CD14-positive monocyte (primary cell): ENCODE results near the gene FBXO34. TPM values are rescaled to one million over a fixed set of nuclear protein-coding genes. Genes with fewer than 3 reads are reported as not detected.

Experiments used
- DNase-seq, 3 donors: peaks; one replicate each; pipeline ENCODE4 v3.0.0-alpha.2; 2011 to 2022
- H2AFZ ChIP-seq: 2 replicates; pipeline ENCODE4 v1.6.0; 2012; ENCODE audit warnings: mild to moderate bottlenecking, low read depth, low read length, inconsistent platforms; ENCODE audit not compliant: insufficient read depth, poor library complexity, severe bottlenecking
- H3K27ac ChIP-seq, 2 donors: 1 replicate in 1 of 2; 2 replicates in 1 of 2; pipeline ENCODE4 v1.5.1; 2012 to 2013; ENCODE audit warnings: low read length in 2 of 2, control low read depth in 1 of 2, inconsistent platforms in 1 of 2, low read depth in 1 of 2, mild to moderate bottlenecking in 1 of 2
- H3K27me3 ChIP-seq, 2 donors: one replicate each; pipeline versions ENCODE4 v1.6.0 to v1.6.1; 2011 to 2013; ENCODE audit warnings: low read length in 2 of 2; ENCODE audit not compliant: control insufficient read depth in 2 of 2, insufficient read depth in 2 of 2
- H3K36me3 ChIP-seq, 2 donors: replicated peaks in 1 of 2; 1 replicate in 1 of 2; 2 replicates in 1 of 2; pipeline versions ENCODE4 v1.5.1 to v1.6.1; 2012 to 2013; ENCODE audit warnings: low read length in 2 of 2, control low read depth in 1 of 2, inconsistent platforms in 1 of 2, mild to moderate bottlenecking in 1 of 2; ENCODE audit not compliant: insufficient read depth in 2 of 2, control insufficient read depth in 1 of 2
- H3K4me1 ChIP-seq, 2 donors: 1 replicate in 1 of 2; 2 replicates in 1 of 2; pipeline versions ENCODE4 v1.5.1 to v1.6.1; 2012 to 2013; ENCODE audit warnings: low read length in 2 of 2, control low read depth in 1 of 2, inconsistent platforms in 1 of 2, mild to moderate bottlenecking in 1 of 2, moderate library complexity in 1 of 2; ENCODE audit not compliant: insufficient read depth in 2 of 2, control insufficient read depth in 1 of 2
- H3K4me2 ChIP-seq: replicated peaks from 2 replicates; pipeline ENCODE3; 2012; ENCODE audit warnings: low read length, moderate library complexity, mild to moderate bottlenecking; ENCODE audit not compliant: poor library complexity, severe bottlenecking; ENCODE audit errors: extremely low read depth
- H3K4me3 ChIP-seq, 3 experiments: fragments of 200-600 bp in 1 of 3; sonication (generic) in 1 of 3; replicated peaks in 1 of 3; 1 replicate in 2 of 3; 2 replicates in 1 of 3; pipeline ENCODE4 v1.5.1; 2011 to 2013; ENCODE audit warnings: low read length in 3 of 3, mild to moderate bottlenecking in 3 of 3, control low read depth in 2 of 3, low read depth in 2 of 3, inconsistent platforms in 1 of 3, moderate library complexity in 1 of 3
- H3K79me2 ChIP-seq: 2 replicates; pipeline ENCODE4 v1.6.0; 2012; ENCODE audit warnings: mild to moderate bottlenecking, control low read depth, inconsistent platforms, low read length, moderate library complexity; ENCODE audit not compliant: insufficient read depth
- H3K9ac ChIP-seq: 2 replicates; pipeline ENCODE4 v1.6.0; 2017; ENCODE audit warnings: low read length, mild to moderate bottlenecking; ENCODE audit not compliant: insufficient read depth, poor library complexity, severe bottlenecking
- H3K9me3 ChIP-seq, 2 donors: replicated peaks in 1 of 2; 1 replicate in 1 of 2; 2 replicates in 1 of 2; pipeline versions ENCODE4 v1.5.1 to v1.6.1; 2012 to 2013; ENCODE audit warnings: low read length in 2 of 2, control low read depth in 1 of 2; ENCODE audit not compliant: control insufficient read depth in 1 of 2, insufficient read depth in 1 of 2
- H4K20me1 ChIP-seq: 2 replicates; pipeline ENCODE4 v1.6.0; 2012; ENCODE audit warnings: mild to moderate bottlenecking, low read length, control low read depth, moderate library complexity; ENCODE audit not compliant: insufficient read depth
- H3K27ac Mint-ChIP-seq, 7 donors: one replicate each; pipeline ENCODE4 v1.8.0; 2020; ENCODE audit warnings: mild to moderate bottlenecking in 7 of 7, mixed read lengths in 7 of 7, moderate library complexity in 6 of 7, inconsistent platforms in 2 of 7
- H3K27me3 Mint-ChIP-seq, 3 donors: one replicate each; pipeline ENCODE4 v1.8.0; 2021 to 2022; ENCODE audit warnings: low read depth in 3 of 3, mild to moderate bottlenecking in 3 of 3, mixed read lengths in 3 of 3, moderate library complexity in 3 of 3, inconsistent platforms in 1 of 3
- H3K36me3 Mint-ChIP-seq, 2 donors: one replicate each; pipeline ENCODE4 v1.8.0; 2020; ENCODE audit warnings: mixed read lengths in 2 of 2, inconsistent platforms in 1 of 2, mild to moderate bottlenecking in 1 of 2
- H3K4me1 Mint-ChIP-seq: one replicate; pipeline ENCODE4 v1.8.0; 2020; ENCODE audit warnings: mild to moderate bottlenecking, mixed read lengths
- H3K4me3 Mint-ChIP-seq, 2 donors: one replicate each; pipeline ENCODE4 v1.8.0; 2020; ENCODE audit warnings: mild to moderate bottlenecking in 2 of 2, mixed read lengths in 2 of 2, moderate library complexity in 1 of 2
- H3K9me3 Mint-ChIP-seq, 7 donors: one replicate each; pipeline ENCODE4 v1.8.0; 2020 to 2022; ENCODE audit warnings: mixed read lengths in 7 of 7, mild to moderate bottlenecking in 6 of 7, moderate library complexity in 6 of 7, inconsistent platforms in 2 of 7
- CTCF ChIP-seq: fragments of 200-600 bp; IDR thresholded peaks from one replicate; pipeline ENCODE4 v1.8.0; 2022; ENCODE audit warnings: antibody characterized with exemption, mild to moderate bottlenecking
- WGBS: methylation state at CpG from one replicate; pipeline ENCODE4 v1.1.5; 2013; ENCODE audit warnings: missing lambda C conversion rate; ENCODE audit not compliant: insufficient coverage; 5-methylcytosine and 5-hydroxymethylcytosine counted together
- intact Hi-C, 2 donors: fragments of 100-400 bp; cut with micrococcal nuclease; formaldehyde crosslinking; loops; one replicate each; pipeline versions ENCODE4 v1.15.0 to v1.15.1; 2023
- polyA plus RNA-seq, 3 donors: library from polyadenylated mRNA; depleted of rRNA in 1 of 3; unstranded in 2 of 3; stranded (reverse) in 1 of 3; fragments of 300-500 nt in 2 of 3; fragments of >200 nt in 1 of 3; fragmentation: Illumina TruSeq in 2 of 3; gene quantifications; 1 replicate in 2 of 3; 2 replicates in 1 of 3; pipeline ENCODE4 v1.2.3, GENCODE V29; 2012 to 2021

The FBXO34 gene
- polyA plus RNA-seq, 3 donors, result 10.3 to 18.1 (median 17.3) TPM

- no peaks in the 10 kb centered on the region for H3K4me1 ChIP-seq
- peak overlapping the region in 1 of 7 donors; percentile 0 for H3K27ac Mint-ChIP-seq
- intact Hi-C loops, result loop anchor here in 1 of 2 donors (10.0 kb wide), 1 partner anchor 106 kb away; no protein-coding TSS in a partner anchor
Observed at GRCh38 chr14:55350461-55350860, 79.2 kb downstream of the FBXO34 start.

GRCh38 chr14:55351111-55351510 lies 79.9 kb downstream of the FBXO34 start:
- Histone ChIP-seq H3K9ac (no peak overlapping the region), H3K79me2 (peaks cover 34% of the 10 kb centered on the region), H3K27me3 (no peaks in the 10 kb centered on the region), H3K4me3 (no peak overlapping the region), H2AFZ (no peak overlapping the region), H3K27ac (no peak overlapping the region), H3K36me3 (peaks cover 26 to 54% of the 10 kb centered on the region in 2 donors), H3K4me1 (no peaks in the 10 kb centered on the region), H4K20me1 (peaks cover 36% of the 10 kb centered on the region), H3K9me3 (no peaks in the 10 kb centered on the region), H3K4me2 (no peak overlapping the region)
- Mint-ChIP-seq H3K9me3 (no peaks in the 10 kb centered on the region), H3K36me3 (peaks cover 28 to 44% of the 10 kb centered on the region in 2 donors), H3K27ac (peak overlapping the region in 1 of 7 donors; percentile 65), H3K4me1 (peaks cover 9% of the 10 kb centered on the region), H3K27me3 (no peaks in the 10 kb centered on the region), H3K4me3 (no peak overlapping the region)
- intact Hi-C loops, result loop anchor here in 1 of 2 donors (10.0 kb wide), 1 partner anchor 106 kb away; no protein-coding TSS in a partner anchor
- TF ChIP-seq CTCF, result no peak
- DNase-seq, result no peak
- WGBS, result 89% methylated on average over 9 of the region's 9 CpGs

More at GRCh38 chr14:55350461-55350860, 79.2 kb downstream of the FBXO34 start:
- Mint-ChIP-seq H3K36me3 (peaks cover 28 to 42% of the 10 kb centered on the region in 2 donors), H3K4me3 (no peak overlapping the region), H3K4me1 (peaks cover 12% of the 10 kb centered on the region), H3K27me3 (no peaks in the 10 kb centered on the region), H3K9me3 (no peaks in the 10 kb centered on the region)
- peaks cover 26 to 47% of the 10 kb centered on the region in 2 donors for H3K36me3 ChIP-seq
- H3K27me3 ChIP-seq, result no peaks in the 10 kb centered on the region
- TF ChIP-seq CTCF, result no peak
- no peak overlapping the region for H3K9ac ChIP-seq
- H3K79me2 ChIP-seq, result peaks cover 41% of the 10 kb centered on the region
- DNase-seq, result no peak
- no peaks in the 10 kb centered on the region for H3K9me3 ChIP-seq
- no peak overlapping the region for H3K4me2 ChIP-seq
- WGBS, result 90% methylated on average over 2 of the region's 4 CpGs
- H3K27ac ChIP-seq, result no peak overlapping the region
- peaks cover 43% of the 10 kb centered on the region for H4K20me1 ChIP-seq
- H3K4me3 ChIP-seq, result no peak overlapping the region
- no peak overlapping the region for H2AFZ ChIP-seq
